HG03280 (cell line): ENCODE measurements around the gene NME4.
"Not testable (repeated sequence)": the region's sequence is repeated elsewhere in the genome, so short reads cannot be mapped to it uniquely, and the experiment has no call there.

Experiments
- ATAC-seq: cut with Tn5 transposase; IDR thresholded peaks from one replicate; pipeline ENCODE4 v1.9.1; 2021; ENCODE audit warnings: mild to moderate bottlenecking, moderate library complexity; ENCODE audit not compliant: unreplicated experiment

The NME4 gene

DNA sequence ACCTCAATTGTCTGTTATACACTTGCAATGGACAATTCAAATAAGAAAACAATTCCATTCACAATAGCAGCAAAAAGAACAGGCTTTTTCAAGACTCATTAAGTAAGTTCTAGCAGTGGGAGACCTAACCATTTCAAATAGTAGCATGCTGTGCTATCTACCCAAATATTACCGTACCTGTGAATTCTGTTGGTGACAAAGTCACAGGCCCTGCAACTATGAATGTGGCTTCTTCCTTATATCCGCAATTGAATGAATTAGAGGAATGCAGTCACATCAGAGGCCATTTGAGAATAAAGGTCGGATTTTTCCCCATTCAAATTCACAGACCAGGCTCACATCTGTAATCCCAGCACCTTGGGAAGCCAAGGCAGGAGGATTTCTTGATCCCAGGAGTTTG is 800 bp upstream of the NME4 start:
- ATAC-seq, result no peak

DNA sequence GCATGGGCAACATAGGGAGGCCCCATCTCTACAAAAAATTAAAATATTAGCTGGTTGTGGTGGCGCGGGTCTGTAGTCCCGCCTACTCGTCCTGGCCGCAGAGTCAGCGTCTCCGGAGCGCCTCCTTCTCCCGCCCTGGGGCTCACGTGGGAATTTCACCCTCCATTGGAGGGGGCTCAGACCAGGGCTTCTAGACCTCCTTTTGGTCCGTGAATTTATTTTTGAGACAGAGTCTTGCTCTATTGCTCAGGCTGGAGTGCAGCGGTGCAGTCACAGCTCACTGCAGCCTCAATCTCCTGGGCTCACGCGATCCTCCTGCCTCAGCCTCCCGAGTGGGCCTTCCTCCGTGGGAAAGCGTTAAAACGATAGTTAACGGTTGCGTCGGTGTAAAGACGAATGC is 394 bp upstream of the NME4 start:
- ATAC-seq, result no peak

DNA sequence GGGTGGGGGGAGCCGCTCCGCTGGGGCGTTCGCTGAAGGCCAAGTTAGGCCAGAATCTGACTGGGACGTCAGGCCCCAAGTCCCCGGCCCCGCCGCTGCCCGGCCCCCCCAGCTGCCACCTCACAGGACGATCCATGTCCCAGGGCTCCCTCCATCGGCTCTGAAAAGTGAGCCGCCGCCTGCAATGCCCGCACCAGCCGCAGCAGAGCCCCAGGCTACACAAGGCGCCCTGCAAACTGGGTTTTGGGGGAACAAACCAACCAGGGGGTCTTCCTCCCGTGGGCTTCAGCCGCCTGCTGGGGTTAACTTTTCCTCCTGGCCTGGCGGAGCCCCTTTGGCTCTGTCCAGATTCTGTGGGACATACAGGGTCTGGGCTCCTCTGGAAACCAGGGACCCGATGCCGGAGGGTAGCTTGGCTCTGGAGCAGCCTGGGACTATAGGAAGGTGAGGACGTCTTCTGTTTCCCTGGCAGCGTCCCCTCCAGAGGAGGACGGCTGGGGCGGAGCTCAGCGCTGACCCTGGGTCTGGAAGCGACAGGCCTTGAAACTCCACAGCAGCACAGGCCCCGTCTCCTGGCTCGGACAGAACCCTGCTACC is 835 bp downstream of the NME4 start:
- ATAC-seq, result no peak

DNA sequence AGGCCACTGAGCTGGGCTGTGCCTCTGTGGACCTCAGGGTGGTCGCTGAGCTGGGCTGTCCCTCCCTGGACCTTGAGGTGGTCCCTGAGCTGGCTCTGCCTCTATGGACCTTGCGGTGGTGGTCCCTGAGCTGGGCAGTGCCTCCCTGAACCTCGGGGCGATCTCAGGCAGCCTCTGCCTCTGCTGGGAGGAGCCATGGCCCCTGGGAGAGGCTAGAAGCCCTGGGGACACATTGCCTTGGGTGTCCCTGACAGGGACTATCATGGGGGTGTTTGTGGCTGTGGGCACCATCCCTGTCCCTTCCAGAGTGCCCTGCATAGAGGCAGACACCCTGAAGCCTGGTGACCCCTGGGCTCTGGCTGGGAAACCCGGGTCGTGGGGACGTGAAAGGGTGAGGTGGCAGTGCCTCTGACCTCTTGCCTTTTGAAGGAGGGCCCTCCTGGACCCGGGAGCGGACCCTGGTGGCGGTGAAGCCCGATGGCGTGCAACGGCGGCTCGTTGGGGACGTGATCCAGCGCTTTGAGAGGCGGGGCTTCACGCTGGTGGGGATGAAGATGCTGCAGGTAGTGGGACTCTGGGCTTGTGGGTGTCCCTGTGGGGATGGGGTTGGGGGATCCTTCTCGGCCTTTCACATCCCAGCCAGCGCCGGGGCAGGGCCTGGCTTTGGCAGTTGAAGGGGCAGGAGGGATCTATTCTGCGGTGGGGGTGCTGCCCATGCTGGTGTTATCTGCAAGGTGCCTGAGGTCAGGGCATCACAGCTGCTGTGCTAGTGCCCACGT is 1.8 kb downstream of the NME4 start:
- ATAC-seq, result no peak

DNA sequence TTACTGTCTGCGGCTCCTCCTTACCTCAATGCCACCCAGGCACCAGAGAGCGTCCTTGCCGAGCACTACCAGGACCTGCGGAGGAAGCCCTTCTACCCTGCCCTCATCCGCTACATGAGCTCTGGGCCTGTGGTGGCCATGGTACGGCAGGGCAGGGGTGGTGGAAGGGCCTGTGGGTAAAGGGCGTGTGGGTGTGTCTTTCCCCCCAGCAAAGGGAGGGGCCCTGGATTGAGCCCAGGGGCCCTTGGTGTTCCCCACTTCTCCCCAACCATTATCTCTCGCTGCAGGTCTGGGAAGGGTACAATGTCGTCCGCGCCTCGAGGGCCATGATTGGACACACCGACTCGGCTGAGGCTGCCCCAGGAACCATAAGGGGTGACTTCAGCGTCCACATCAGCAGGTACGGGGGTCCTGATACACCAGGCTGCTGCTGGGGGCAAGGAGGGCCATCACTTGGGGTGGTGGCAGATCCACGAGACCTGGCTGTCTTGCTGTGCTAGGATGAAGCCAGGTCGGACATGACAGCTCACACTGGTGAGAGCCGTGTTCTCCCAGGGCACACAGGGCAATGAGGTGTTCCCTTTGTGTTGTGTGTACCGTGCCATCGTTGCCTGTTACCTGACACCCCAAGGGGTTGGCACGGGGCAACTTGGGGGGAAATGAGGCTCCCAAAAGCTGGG is 2.5 kb downstream of the NME4 start:
- ATAC-seq, result no peak

DNA sequence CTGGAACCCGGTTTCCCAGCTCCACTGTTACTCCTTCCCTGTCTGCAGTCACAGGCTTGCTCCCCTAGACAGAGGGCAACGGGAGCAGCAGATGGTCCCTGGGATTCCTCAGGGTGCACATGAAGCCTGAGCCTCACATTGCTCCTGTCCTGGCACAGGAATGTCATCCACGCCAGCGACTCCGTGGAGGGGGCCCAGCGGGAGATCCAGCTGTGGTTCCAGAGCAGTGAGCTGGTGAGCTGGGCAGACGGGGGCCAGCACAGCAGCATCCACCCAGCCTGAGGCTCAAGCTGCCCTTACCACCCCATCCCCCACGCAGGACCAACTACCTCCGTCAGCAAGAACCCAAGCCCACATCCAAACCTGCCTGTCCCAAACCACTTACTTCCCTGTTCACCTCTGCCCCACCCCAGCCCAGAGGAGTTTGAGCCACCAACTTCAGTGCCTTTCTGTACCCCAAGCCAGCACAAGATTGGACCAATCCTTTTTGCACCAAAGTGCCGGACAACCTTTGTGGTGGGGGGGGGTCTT is 3.1 kb downstream of the NME4 start:
- ATAC-seq, result no peak

DNA sequence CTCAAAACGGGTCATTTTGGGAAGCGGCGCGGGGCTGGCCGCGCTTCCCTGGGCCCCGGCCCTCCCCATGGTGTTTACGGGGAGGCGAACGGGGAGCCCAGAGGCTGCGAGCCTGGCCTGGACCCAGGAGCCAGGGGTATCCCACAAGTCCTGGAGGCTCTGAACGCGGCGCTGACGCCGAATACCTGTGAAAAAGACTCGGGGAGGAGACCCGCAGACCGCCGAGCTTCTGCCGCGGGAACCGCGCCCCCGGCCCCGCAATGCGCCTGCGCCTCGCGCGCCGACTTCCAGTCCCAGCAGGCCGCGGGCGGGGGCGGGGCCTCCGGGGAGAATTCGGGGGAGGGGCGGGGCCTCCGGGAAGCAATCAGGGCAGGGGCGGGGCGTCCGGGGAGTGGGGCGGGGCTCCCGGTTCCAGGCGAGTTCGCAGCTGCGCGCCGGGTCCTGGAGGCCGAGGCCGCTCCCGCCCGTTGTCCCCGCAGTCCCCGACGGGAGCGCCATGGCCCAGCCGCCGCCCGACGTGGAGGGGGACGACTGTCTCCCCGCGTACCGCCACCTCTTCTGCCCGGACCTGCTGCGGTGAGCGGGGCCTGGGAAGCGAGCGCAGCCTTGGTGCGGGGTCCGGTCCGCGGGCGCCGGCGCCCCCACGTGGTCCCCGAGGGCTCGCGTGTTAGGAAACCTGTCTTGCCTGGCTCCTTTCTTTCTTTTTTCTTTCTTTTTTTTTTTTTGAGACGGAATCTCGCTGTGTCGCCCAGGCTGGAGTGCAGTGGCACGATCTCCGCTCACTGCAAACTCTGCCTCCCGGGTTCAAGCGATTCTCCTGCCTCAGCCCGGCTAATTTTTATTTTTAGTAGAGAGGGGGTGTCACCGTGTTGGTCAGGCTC is 4.7 kb downstream of the NME4 start, which contains the start of gene DECR2:
TSS of gene DECR2 (plus strand) at position 418 of the 881 bp plus-strand sequence. CDS start at position 497, 79 bp downstream.
- ATAC-seq, result peak; percentile 66

DNA sequence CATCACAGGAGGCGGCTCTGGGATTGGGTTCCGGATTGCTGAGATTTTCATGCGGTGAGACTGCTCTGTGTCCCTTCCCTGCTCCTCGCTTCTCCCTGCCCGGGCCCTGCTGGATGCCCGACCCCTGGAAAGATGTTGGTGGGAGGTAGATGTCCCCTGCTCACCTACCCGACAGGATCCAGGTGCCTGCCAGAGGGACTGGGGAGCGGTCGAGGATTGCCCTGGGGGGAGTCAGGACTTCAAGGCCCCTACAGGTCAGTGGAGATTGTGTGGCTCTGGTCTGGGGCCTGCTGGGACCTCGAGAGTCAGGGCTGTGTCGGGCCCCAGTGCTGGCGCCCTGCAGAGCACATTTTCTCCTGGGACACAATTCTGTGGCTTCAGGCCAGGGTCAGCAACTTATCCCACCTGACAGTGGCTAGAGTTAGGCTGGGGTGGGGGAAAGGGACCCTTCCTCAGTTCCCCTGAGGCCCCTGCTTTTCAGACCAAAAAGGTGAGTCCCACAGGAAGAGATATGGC is 8.0 kb downstream of the NME4 start:
- no peak for ATAC-seq

DNA sequence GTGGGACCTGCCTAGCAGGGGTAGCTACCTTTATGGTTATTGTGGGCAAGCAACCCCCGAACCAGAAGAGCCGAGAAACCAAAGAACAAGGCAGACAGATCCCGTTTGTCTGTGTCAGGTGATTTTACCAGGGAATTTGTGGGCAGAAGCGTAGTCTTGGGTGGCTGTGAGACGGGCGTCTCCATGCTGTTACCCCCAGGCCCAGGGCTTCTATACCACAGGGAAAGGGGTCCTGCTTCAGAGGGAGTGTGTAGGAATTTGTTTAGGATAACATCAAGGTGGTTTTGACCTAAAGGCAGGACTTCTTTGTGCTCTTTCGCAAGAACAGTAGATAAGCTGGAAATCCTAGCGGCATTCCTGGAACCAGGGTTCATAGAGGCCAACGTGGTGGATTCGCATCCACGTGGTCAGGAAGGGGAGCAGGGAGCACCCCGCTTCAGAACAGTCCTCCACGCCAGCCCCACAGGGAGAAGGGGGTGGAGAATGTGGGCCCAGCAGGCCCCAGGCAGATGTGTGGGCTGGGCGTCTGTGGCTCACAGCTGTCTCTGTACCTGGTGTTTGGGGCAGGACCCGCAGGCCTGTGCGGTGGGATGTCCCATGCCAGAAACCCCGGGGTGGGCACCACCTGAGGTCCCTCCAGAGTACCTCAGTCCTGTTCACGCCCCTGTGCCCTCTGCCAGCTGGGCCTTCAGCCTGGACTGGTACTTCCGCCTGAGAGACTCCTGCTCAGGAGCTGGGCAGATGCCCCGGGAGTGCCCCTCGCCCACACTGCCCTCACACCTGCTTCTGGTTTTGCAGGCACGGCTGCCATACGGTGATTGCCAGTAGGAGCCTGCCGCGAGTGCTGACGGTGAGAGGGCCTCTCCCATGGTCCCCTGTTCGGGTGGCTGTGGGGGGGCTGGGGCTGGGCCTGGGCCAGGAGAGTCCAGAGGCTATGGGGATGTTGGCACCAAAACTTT is 8.8 kb downstream of the NME4 start:
- ATAC-seq, result no peak

DNA sequence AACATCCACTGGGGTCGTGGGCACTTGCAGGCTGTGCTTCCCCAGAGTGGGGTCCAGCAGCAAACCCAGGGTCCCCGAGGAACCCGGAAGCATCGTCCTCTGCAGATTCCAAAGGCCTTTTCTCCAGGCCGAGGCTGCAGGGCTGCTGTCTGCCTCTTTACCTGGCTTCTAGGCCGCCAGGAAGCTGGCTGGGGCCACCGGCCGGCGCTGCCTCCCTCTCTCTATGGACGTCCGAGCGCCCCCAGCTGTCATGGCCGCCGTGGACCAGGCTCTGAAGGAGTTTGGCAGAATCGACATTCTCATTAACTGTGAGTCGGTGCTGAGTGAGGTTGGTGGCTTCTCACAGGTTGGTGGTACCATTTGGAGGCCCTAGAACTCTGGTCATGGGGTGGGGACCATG is 10.3 kb downstream of the NME4 start:
- no peak for ATAC-seq

DNA sequence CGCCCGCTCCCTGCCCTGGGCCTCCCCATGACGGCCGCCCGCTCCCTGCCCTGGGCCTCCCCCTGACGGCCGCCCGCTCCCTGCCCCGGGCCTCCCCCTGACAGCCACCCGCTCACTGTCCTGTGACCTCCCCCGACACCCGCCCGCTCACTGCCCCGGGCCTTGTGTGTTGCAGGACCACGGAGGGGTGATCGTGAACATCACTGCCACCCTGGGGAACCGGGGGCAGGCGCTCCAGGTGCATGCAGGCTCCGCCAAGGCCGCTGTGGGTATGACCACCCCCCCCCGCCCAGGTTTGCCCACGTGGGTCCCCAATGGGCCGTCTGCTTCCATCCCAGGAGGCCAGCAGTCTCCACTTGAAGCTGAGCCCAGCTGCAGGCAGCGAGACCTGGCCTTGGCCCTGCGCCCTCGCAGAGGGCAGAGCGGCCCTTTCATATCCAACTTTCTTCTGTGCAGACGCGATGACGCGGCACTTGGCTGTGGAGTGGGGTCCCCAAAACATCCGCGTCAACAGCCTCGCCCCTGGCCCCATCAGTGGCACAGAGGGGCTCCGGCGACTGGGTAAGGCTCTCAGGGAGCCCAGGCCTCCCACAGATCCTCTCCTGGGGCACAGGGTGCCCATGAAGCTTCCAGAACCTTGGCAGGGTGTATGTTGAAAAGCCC is 13.6 kb downstream of the NME4 start:
- no peak for ATAC-seq

DNA sequence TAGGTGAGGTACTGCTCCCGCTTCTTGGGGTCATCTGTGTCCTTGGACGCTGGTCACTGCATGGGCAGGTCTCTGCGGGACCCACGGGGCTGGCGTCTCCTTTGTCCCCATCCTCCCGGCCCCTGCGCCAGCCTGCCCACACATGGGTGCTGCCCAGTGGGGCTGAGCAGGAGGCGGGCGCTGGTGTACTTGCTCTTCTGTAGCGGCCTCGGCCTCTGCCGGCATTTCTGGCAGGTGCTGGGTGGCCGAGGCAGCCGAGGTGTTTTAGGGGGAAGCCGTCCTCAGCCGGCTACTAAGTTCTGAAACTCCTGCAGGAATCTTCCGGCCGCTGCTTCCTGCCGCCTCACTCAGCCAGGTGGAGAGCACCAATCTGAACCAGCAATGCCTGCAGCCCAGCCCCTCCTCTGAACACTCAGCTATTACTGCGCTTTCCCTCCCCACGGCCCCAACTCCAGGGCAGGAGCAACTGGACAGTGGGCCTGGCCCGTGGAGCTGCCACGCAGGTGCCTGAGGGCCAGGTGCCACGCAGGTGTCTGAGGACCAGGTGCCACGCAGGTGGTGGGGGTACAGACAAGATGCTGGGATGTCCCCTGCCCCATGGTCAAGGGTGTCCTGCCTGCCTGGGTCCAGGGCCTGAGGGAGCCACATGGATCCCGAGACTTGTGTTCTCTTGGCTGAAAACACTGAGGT is 14.7 kb downstream of the NME4 start:
- ATAC-seq, result no peak

DNA sequence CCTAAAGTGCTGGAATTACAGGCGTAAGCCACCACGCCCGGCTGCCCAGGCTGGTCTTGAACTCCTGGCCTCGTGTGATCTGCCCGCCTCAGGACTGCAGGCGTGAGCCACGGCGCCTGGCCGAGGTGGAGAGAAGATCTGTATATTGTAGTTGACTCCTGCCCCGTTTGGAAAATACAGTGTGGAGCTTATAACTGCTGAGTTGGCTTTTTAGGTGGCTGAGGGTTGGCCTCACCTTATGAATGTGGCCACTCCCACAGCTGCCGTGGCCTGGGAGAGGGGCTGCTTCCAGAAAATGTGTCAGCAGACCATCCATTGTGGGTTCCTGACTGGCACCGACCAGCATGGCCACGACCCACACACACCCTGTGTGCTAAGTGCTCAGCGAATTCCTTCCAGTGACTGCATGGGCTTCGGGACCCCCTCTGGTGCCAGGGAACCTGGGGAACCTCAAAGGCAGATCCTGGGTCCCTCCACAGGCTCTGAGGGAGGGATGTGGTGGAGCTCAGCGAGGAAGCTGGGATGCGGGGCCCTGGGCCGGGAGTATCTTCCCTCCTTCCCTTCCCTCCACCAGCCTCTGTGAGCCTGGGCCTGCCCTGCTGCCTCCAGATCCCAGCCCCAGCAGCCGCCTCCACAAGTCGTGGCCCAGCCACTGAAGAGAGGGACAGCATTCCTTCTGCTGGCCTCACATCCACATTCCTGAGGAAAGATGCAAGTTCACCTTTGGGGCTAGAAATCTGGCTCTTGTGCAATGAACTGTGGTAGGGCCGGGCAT is 17.6 kb downstream of the NME4 start:
- ATAC-seq, result no peak

DNA sequence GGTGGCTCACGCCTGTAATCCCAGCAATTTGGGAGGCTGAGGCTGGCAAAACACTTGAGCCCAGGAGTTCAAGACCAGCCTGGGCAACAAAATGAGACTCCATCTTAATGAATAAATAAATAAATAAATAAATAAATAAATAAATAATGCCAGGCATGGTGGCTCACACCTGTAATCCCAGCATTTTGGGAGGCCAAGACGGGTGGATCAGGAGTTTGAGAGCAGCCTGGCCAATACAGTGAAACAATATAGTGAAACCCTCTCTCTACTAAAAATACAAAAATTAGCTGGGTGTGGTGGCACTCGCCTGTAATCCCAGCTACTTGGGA is 18.1 kb downstream of the NME4 start:
- ATAC-seq, result not testable (repeated sequence)

DNA sequence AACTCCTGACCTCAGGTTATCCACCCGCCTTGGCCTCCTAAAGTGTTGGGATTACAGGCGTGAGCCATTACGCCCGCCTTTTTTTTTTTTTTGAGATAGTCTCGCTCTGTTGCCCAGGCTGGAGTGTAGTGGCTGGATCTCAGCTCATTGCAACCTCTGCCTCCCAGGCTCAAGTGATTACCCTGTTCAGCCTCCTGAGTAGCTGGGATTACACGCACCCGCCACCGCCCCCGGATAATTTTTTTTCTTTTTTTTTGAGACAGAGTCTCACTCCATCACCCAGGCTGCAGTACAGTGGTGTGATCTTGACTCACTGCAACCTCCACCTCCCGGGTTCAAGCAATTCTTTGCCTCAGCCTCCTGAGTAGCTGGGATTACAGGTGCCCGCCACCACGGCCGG is 25.2 kb downstream of the NME4 start:
- not testable (repeated sequence) for ATAC-seq

DNA sequence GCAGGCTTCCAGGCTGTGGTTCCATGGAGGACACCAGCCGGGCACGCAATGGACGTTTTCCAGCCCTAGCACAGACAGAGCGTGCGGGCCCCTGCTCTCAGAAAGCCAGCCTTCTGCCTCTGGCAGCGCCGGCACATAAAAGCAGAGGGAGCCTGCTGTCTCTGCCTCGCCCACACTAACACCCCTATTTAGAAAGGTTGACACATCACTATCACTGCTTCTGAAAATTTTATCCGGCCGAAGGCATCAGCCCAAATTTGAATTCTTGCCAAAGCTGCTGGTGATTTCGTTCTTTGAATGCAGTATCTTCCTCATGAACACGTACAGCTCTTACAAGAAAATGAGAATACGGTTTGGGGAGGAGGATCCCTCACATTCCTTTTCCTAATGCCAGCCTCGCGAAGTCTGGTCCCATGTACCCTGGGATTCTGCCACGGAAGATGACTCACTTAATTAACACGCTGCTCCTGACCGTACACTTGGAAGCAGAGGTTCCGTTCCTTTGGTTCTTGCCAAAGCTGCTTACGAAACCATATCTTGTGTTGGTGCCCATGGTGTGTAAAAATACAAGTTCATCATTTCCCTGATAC is 27.1 kb downstream of the NME4 start:
- no peak for ATAC-seq

DNA sequence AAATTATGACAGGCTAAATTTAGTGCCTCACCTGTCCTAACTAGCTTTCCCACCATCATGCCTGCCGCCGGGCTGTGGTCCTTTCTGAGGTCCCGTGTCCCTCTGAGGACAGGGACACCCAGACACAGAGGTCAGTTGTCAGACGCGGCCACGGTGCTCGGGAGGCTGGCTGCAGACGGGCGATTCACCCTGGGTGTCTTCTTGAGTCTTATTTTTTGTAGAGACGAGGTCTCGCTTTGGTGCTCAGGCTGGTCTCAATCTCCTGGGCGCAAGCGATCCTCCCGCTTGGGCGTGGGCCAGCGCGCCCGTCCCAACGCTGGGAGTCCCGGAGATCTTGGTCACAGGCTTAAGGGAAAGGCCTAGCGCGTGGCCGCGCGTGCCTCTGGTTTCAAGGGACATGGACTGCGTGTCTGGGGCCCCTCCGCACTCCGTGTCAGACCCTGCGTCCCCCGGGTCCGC is 27.7 kb downstream of the NME4 start:
- no peak for ATAC-seq
